ENCODE measurements around the gene KLHL20. TPM values are rescaled to one million over a fixed set of nuclear protein-coding genes. Genes with fewer than 3 reads are reported as not detected.
A peak's percentile ranks its signal among the peaks of the same experiment; 100 is the strongest.
"Not testable (repeated sequence)": the region's sequence is repeated elsewhere in the genome, so short reads cannot be mapped to it uniquely, and the experiment has no call there.

The KLHL20 gene
- total and polyA plus RNA-seq, 7 donors: 7.8 to 19.6 (median 15.3) TPM

GRCh38 chr1:173717238-173717637 is 2.5 kb downstream of the KLHL20 start:
- Histone ChIP-seq H3K4me3 (peak overlapping the region; percentile 98), H3K9me3 (no peaks in the 10 kb centered on the region), H3K36me3 (ENCODE audit: insufficient read depth in 1 of 2, low read depth in 1 of 2) (peaks cover 0 to 15% of the 10 kb centered on the region in 2 donors), H3K27me3 (ENCODE audit: insufficient read depth in 3 of 3, low read length in 2 of 3) (no peaks in the 10 kb centered on the region), H3K27ac (no peak overlapping the region), H3K4me1 (peaks cover 21% of the 10 kb centered on the region)
- no peak for ATAC-seq
- 44 to 78% (median 56%) methylated on average over 2 of the region's 2 CpGs for WGBS, 3 donors
- intact Hi-C loops (cut with DNase I): loop anchor here in 1 of 2 donors (10.0 kb wide), 1 partner anchor 292 kb away; no protein-coding TSS in a partner anchor
- DNase-seq: no peak
- TF ChIP-seq, protein P1, sequence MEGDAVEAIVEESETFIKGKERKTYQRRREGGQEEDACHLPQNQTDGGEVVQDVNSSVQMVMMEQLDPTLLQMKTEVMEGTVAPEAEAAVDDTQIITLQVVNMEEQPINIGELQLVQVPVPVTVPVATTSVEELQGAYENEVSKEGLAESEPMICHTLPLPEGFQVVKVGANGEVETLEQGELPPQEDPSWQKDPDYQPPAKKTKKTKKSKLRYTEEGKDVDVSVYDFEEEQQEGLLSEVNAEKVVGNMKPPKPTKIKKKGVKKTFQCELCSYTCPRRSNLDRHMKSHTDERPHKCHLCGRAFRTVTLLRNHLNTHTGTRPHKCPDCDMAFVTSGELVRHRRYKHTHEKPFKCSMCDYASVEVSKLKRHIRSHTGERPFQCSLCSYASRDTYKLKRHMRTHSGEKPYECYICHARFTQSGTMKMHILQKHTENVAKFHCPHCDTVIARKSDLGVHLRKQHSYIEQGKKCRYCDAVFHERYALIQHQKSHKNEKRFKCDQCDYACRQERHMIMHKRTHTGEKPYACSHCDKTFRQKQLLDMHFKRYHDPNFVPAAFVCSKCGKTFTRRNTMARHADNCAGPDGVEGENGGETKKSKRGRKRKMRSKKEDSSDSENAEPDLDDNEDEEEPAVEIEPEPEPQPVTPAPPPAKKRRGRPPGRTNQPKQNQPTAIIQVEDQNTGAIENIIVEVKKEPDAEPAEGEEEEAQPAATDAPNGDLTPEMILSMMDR (IDR thresholded peaks at IDR 0.05): no peak

- H3K27ac ChIP-seq; intact Hi-C loops (cut with DNase I); ATAC-seq; H3K9me3 ChIP-seq; H3K4me1 ChIP-seq; H3K27me3 ChIP-seq (ENCODE audit: insufficient read depth in 3 of 3, low read length in 2 of 3); H3K4me3 ChIP-seq; DNase-seq: not testable (repeated sequence)
- peaks cover 3 to 15% of the 10 kb centered on the region in 2 donors for H3K36me3 ChIP-seq (ENCODE audit: insufficient read depth in 1 of 2, low read depth in 1 of 2)
- 81 to 100% (median 94%) methylated on average over 1 of the region's 1 CpG for WGBS, 3 donors
These were observed 16.6 kb downstream of the KLHL20 start for GRCh38 chr1:173731331-173731730.

DNA sequence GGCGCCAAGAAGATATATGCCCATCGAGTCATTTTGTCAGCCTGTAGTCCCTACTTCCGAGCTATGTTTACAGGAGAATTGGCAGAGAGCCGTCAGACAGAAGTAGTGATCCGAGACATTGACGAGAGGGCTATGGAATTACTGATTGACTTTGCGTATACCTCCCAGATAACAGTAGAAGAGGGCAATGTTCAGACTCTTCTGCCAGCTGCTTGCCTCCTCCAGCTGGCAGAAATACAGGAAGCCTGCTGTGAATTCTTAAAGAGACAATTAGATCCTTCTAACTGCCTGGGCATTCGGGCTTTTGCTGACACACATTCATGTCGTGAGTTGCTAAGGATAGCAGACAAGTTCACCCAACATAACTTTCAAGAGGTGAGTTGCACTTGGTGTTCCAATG is 19.1 kb downstream of the KLHL20 start:
- TF ChIP-seq, protein P1 (IDR thresholded peaks at IDR 0.05): no peak
- WGBS, 3 donors: 44 to 77% (median 50%) methylated on average over 9 of the region's 9 CpGs
- DNase-seq: no peak
- Histone ChIP-seq H3K36me3 (ENCODE audit: insufficient read depth in 1 of 2, low read depth in 1 of 2) (peaks cover 3 to 15% of the 10 kb centered on the region in 2 donors), H3K4me1 (no peaks in the 10 kb centered on the region), H3K4me3 (no peak overlapping the region), H3K27me3 (ENCODE audit: insufficient read depth in 3 of 3, low read length in 2 of 3) (no peaks in the 10 kb centered on the region), H3K9me3 (no peaks in the 10 kb centered on the region), H3K27ac (no peak overlapping the region)
- intact Hi-C loops (cut with DNase I): no loop called here
- peak in 2 of 4 donors; percentile 67 to 82 for ATAC-seq

GRCh38 chr1:173736104-173736503 is 21.3 kb downstream of the KLHL20 start:
- ATAC-seq; H3K9me3 ChIP-seq; H3K4me1 ChIP-seq; H3K27me3 ChIP-seq (ENCODE audit: insufficient read depth in 3 of 3, low read length in 2 of 3); H3K4me3 ChIP-seq; intact Hi-C loops (cut with DNase I); H3K27ac ChIP-seq; DNase-seq: not testable (repeated sequence)
- WGBS, 3 donors: 92 to 97% (median 94%) methylated on average over 2 of the region's 2 CpGs
- H3K36me3 ChIP-seq (ENCODE audit: insufficient read depth in 1 of 2, low read depth in 1 of 2): peaks cover 3 to 15% of the 10 kb centered on the region in 2 donors

GRCh38 chr1:173742203-173742886 is 27.6 kb downstream of the KLHL20 start:
- no peaks in the 10 kb centered on the region for H3K9me3 ChIP-seq
- no peak for ATAC-seq
- 93 to 98% (median 97%) methylated on average over 10 of the region's 10 CpGs for WGBS, 3 donors

More at GRCh38 chr1:173742203-173742886, 27.6 kb downstream of the KLHL20 start:
- Histone ChIP-seq H3K4me1 (no peaks in the 10 kb centered on the region), H3K27ac (no peak overlapping the region), H3K27me3 (ENCODE audit: insufficient read depth in 3 of 3, low read length in 2 of 3) (no peaks in the 10 kb centered on the region), H3K36me3 (ENCODE audit: insufficient read depth in 1 of 2, low read depth in 1 of 2) (peaks cover 0 to 5% of the 10 kb centered on the region in 2 donors), H3K4me3 (no peak overlapping the region)
- DNase-seq: no peak
- TF ChIP-seq, protein P1 (IDR thresholded peaks at IDR 0.05): no peak
- intact Hi-C loops (cut with DNase I): no loop called here

Measured in psoas muscle (tissue), 8 donors.